Liver (tissue), 3 donors: ENCODE measurements around the gene CEND1.

Experiments
- CTCF ChIP-seq: fragments of 150-350 bp; IDR thresholded peaks from 2 replicates; pipeline ENCODE4 v1.5.1; 2017; ENCODE audit warnings: improper control_type of control experiment, low read depth, low read length; ENCODE audit not compliant: missing input control
- GABPA ChIP-seq, 2 donors: IDR thresholded peaks in 1 of 2; conservative IDR thresholded peaks in 1 of 2; 2 replicates each; pipeline ENCODE4 v1.6.1; 2016; ENCODE audit warnings: antibody characterized with exemption in 2 of 2, mild to moderate bottlenecking in 1 of 2, moderate library complexity in 1 of 2
- JUND ChIP-seq, 2 donors: IDR thresholded peaks; 2 replicates each; pipeline ENCODE4 v1.6.1; 2016; ENCODE audit warnings: antibody characterized with exemption in 2 of 2
- NR2F2 ChIP-seq: IDR thresholded peaks from 2 replicates; pipeline ENCODE4 v1.6.1; 2016; ENCODE audit warnings: antibody characterized with exemption
- RAD21 ChIP-seq, 2 donors: IDR thresholded peaks; 2 replicates each; pipeline ENCODE4 v1.6.1; 2016; ENCODE audit warnings: antibody characterized with exemption in 2 of 2, mild to moderate bottlenecking in 2 of 2
- SP1 ChIP-seq: IDR thresholded peaks from 2 replicates; pipeline ENCODE4 v1.6.1; 2018; ENCODE audit warnings: antibody characterized with exemption, mild to moderate bottlenecking
- ZBTB33 ChIP-seq: IDR thresholded peaks from 2 replicates; pipeline ENCODE4 v1.6.1; 2016; ENCODE audit warnings: antibody characterized with exemption
- donor health status: healthy.
- donor health status: healthy.

GRCh38 chr11:808427-809286 lies 18.8 kb upstream of the CEND1 start:
- TF ChIP-seq JUND (IDR thresholded peaks at IDR 0.05) (no peak), CTCF (no peak), NR2F2 (no peak), RAD21 (IDR thresholded peaks at IDR 0.05) (no peak), GABPA (IDR thresholded peaks at IDR 0.05 in 1 of 2, conservative IDR thresholded peaks at IDR 0.05 in 1 of 2) (no peak), ZBTB33 (no peak), SP1 (no peak)
